K562 (cell line): ENCODE results near the gene C1QTNF6. TPM values are rescaled to one million over a fixed set of nuclear protein-coding genes. Genes with fewer than 3 reads are reported as not detected.

Source experiments
- ATAC-seq: fragments of 200-7000 bp; cut with Tn5 transposase; 3 replicates; pipeline ENCODE4 v1.9.1; 2020; ENCODE audit warnings: moderate library complexity
- BruUV-seq: library from RNA; stranded (reverse); fragments of 400-500 nt; replicated peaks from 2 replicates; lab custom pipeline; 2021; lab: Mats Ljungman, UMichigan
- CTCF ChIA-PET: fragments of 300-600 bp; formaldehyde crosslinking; extraction: SDS; loops from one replicate; lab custom pipeline; 2021; ENCODE audit warnings: low intra/inter-chr PET ratio; lab: Yijun Ruan, JAX
- POLR2A ChIA-PET: fragments of 300-600, 350-650 bp; sonication (Branson Sonifier 250); formaldehyde crosslinking; extraction: SDS; loops from one replicate; lab custom pipeline; 2021; ENCODE audit warnings: antibody characterized with exemption, inconsistent platforms; lab: Yijun Ruan, JAX
- DNase-seq, 4 experiments: peaks; one replicate each; pipeline versions ENCODE4 v3.0.0 to v3.0.0-alpha.2; 2011 to 2018; ENCODE audit warnings: low spot score in 3 of 4, mixed read lengths in 3 of 4; ENCODE audit errors: extremely low read depth in 1 of 4
- FAIRE-seq: peaks from 2 replicates; lab custom pipeline; 2011; peaks lifted over from hg19 to GRCh38; lab: Jason Lieb, UNC
- H2AFZ ChIP-seq: 2 replicates; pipeline ENCODE4 v1.6.0; 2011; ENCODE audit warnings: low read depth, low read length, control low read depth, inconsistent platforms
- H3K27ac ChIP-seq: fragments of 200-600 bp; 3 replicates; pipeline ENCODE4 v1.8.0; 2011; ENCODE audit warnings: low read depth, mild to moderate bottlenecking, control low read depth, inconsistent platforms, low read length, moderate library complexity, mixed read lengths; ENCODE audit errors: extremely low read depth
- H3K27me3 ChIP-seq, 2 experiments: fragments of 300-600 bp in 1 of 2; 2 replicates in 1 of 2; 3 replicates in 1 of 2; pipeline versions ENCODE4 v1.6.0 to v1.8.0; 2011; ENCODE audit warnings: inconsistent platforms in 2 of 2, low read length in 2 of 2, mild to moderate bottlenecking in 1 of 2, mixed read lengths in 1 of 2, moderate library complexity in 1 of 2; ENCODE audit not compliant: control insufficient read depth in 2 of 2, insufficient read depth in 2 of 2
- H3K36me3 ChIP-seq: fragments of 300-600 bp; 3 replicates; pipeline ENCODE4 v1.8.0; 2011; ENCODE audit warnings: mild to moderate bottlenecking, low read length, inconsistent platforms; ENCODE audit not compliant: control insufficient read depth, insufficient read depth
- H3K4me1 ChIP-seq, 2 experiments: fragments of 200-600 bp in 1 of 2; replicated peaks in 1 of 2; 2 replicates in 1 of 2; 3 replicates in 1 of 2; pipeline versions ENCODE4 v1.5.1 to v1.8.0; 2011; ENCODE audit warnings: inconsistent platforms in 2 of 2, low read length in 2 of 2, mild to moderate bottlenecking in 1 of 2, mixed read lengths in 1 of 2, moderate library complexity in 1 of 2; ENCODE audit not compliant: control insufficient read depth in 2 of 2, insufficient read depth in 2 of 2
- H3K4me2 ChIP-seq: 2 replicates; pipeline ENCODE4 v1.6.1; 2011; ENCODE audit warnings: low read length, control low read depth, inconsistent platforms, mixed read lengths; ENCODE audit not compliant: insufficient read depth
- H3K4me3 ChIP-seq: fragments of 200-600 bp; sonication (generic), shearing (Covaris generic); 2 replicates; pipeline ENCODE4 v1.5.1; 2016; ENCODE audit warnings: control low read depth, inconsistent platforms
- H3K79me2 ChIP-seq: fragments of 200-600 bp; 3 replicates; pipeline ENCODE4 v1.8.0; 2011; ENCODE audit warnings: low read length, inconsistent platforms; ENCODE audit not compliant: control insufficient read depth, insufficient read depth
- H3K9ac ChIP-seq, 2 experiments: 2 replicates each; pipeline versions ENCODE4 v1.6.0 to v1.6.1; 2011; ENCODE audit warnings: low read depth in 2 of 2, low read length in 2 of 2, control low read depth in 1 of 2, inconsistent platforms in 1 of 2, mild to moderate bottlenecking in 1 of 2, mixed read lengths in 1 of 2; ENCODE audit not compliant: insufficient read depth in 1 of 2
- H3K9me1 ChIP-seq: one replicate; pipeline ENCODE4 v1.6.0; 2011; ENCODE audit warnings: inconsistent platforms, mild to moderate bottlenecking, low read length, moderate library complexity; ENCODE audit not compliant: control insufficient read depth, insufficient read depth
- H3K9me3 ChIP-seq: replicated peaks from 2 replicates; pipeline ENCODE4 v1.5.1; 2011; ENCODE audit warnings: low read depth, low read length, inconsistent platforms; ENCODE audit not compliant: control insufficient read depth, insufficient read depth
- H4K20me1 ChIP-seq: replicated peaks from 2 replicates; pipeline ENCODE4 v1.6.1; 2011; ENCODE audit warnings: low read length, inconsistent platforms, mixed read lengths; ENCODE audit not compliant: control insufficient read depth, insufficient read depth
- CBFA2T2 ChIP-seq: fragments of 450-650 bp; conservative IDR thresholded peaks from 2 replicates; pipeline ENCODE4 v1.6.1; 2017; ENCODE audit warnings: mild to moderate bottlenecking
- CCNT2 ChIP-seq: IDR thresholded peaks from 2 replicates; pipeline ENCODE4 v1.6.1; 2011; ENCODE audit warnings: borderline replicate concordance, low read depth, mild to moderate bottlenecking, moderate library complexity, mixed read lengths, low read length; ENCODE audit not compliant: insufficient read length; ENCODE audit errors: extremely low read depth
- E4F1 ChIP-seq: fragments of 250-450 bp; sonication (Bioruptor Pico); IDR thresholded peaks from 2 replicates; pipeline ENCODE4 v1.5.0; 2021; ENCODE audit warnings: mild to moderate bottlenecking, borderline replicate concordance
- FOXK2 ChIP-seq, 2 experiments: fragments of 450-650 bp; IDR thresholded peaks in 1 of 2; conservative IDR thresholded peaks in 1 of 2; 2 replicates each; pipeline ENCODE4 v1.6.1; 2016; ENCODE audit warnings: low read depth in 2 of 2, mild to moderate bottlenecking in 1 of 2
- GMEB1 ChIP-seq: fragments of 250-450 bp; sonication (Bioruptor Pico); IDR thresholded peaks from 2 replicates; pipeline ENCODE4 v1.4.0; 2020; ENCODE audit warnings: mild to moderate bottlenecking
- NR2C1 ChIP-seq, 2 experiments: fragments of 450-650 bp; IDR thresholded peaks; 2 replicates each; pipeline ENCODE4 v1.6.1; 2017; ENCODE audit warnings: mild to moderate bottlenecking in 2 of 2, antibody characterized with exemption in 1 of 2, inconsistent platforms in 1 of 2, missing compliant biosample characterization in 1 of 2, missing genetic modification characterization in 1 of 2
- SIN3B ChIP-seq: fragments of 450-650 bp; IDR thresholded peaks from 2 replicates; pipeline ENCODE4 v1.6.1; 2017; ENCODE audit warnings: low read depth, mild to moderate bottlenecking, moderate library complexity
- TAF9B ChIP-seq: fragments of 450-650 bp; IDR thresholded peaks from 2 replicates; pipeline ENCODE4 v1.6.1; 2018; ENCODE audit warnings: mild to moderate bottlenecking; ENCODE audit not compliant: partially characterized antibody
- VEZF1 ChIP-seq: fragments of 200-800 bp; sonication (Bioruptor generic); IDR thresholded peaks from 2 replicates; pipeline ENCODE4 v1.6.1; 2017; ENCODE audit warnings: missing genetic modification characterization, missing compliant biosample characterization
- ZFPM2 ChIP-seq: fragments of 250-450 bp; sonication (Bioruptor Pico); IDR thresholded peaks from 2 replicates; pipeline ENCODE4 v1.5.1; 2022; ENCODE audit warnings: mild to moderate bottlenecking
- ZNF668 ChIP-seq: fragments of 250-450 bp; sonication (Bioruptor Pico); IDR thresholded peaks from 2 replicates; pipeline ENCODE4 v1.8.0; 2022; ENCODE audit warnings: mild to moderate bottlenecking, inconsistent platforms
- ZNF76 ChIP-seq: fragments of 250-450 bp; sonication (Bioruptor Pico); IDR thresholded peaks from 2 replicates; pipeline ENCODE4 v1.4.0; 2020; ENCODE audit warnings: mild to moderate bottlenecking, moderate library complexity, borderline replicate concordance
- whole genome bisulfite sequencing: fragments of 100-300 bp; shearing (Covaris generic); methylation state at CpG from one replicate; pipeline ENCODE4 v1.1.6; 2016; ENCODE audit warnings: low coverage, mixed read lengths; ENCODE audit not compliant: insufficient coverage; ENCODE audit errors: missing lambda C conversion rate; 5-methylcytosine and 5-hydroxymethylcytosine counted together
- in situ Hi-C: fragments of 300-500 bp; cut with MboI; formaldehyde crosslinking; loops from 4 replicates; pipeline ENCODE4 v1.15.0; 2018; ENCODE audit warnings: inconsistent platforms, mixed read lengths
- intact Hi-C: fragments of 100-400 bp; cut with micrococcal nuclease; formaldehyde crosslinking; loops from 2 replicates; pipeline ENCODE4 v1.14.2; 2022
- polyA plus RNA-seq, 8 experiments: library from polyadenylated mRNA; depleted of rRNA in 4 of 8; stranded (reverse) in 5 of 8; unstranded in 3 of 8; fragments of >200 nt; fragmentation: Nextera tagmentation in 2 of 8; fragmentation: Illumina TruSeq in 1 of 8; extraction: Ambion mirVana in 2 of 8; extraction: Trizol in 1 of 8; gene quantifications; 2 replicates each; pipeline versions ENCODE4 v1.2.1 to v1.2.3, GENCODE V29; 2011 to 2014; ENCODE audit warnings: inconsistent platforms in 1 of 8, missing spikeins in 1 of 8
- total RNA-seq, 7 experiments: library from RNA; depleted of rRNA in 6 of 7; stranded (reverse); fragments of >200 nt in 6 of 7; fragmentation: Illumina TruSeq in 2 of 7; extraction: Trizol in 2 of 7; gene quantifications; 2 replicates each; pipeline versions ENCODE4 v1.2.1 to v1.2.3, GENCODE V29; 2011 to 2021; ENCODE audit warnings: low replicate concordance in 1 of 7

Gene C1QTNF6
- total and polyA plus RNA-seq, 9 of the 15 experiments (the other 6 are each of a cell fraction or from before 2014, with no cell fraction given) = 0.18 to 0.92 (median 0.55) TPM

DNA sequence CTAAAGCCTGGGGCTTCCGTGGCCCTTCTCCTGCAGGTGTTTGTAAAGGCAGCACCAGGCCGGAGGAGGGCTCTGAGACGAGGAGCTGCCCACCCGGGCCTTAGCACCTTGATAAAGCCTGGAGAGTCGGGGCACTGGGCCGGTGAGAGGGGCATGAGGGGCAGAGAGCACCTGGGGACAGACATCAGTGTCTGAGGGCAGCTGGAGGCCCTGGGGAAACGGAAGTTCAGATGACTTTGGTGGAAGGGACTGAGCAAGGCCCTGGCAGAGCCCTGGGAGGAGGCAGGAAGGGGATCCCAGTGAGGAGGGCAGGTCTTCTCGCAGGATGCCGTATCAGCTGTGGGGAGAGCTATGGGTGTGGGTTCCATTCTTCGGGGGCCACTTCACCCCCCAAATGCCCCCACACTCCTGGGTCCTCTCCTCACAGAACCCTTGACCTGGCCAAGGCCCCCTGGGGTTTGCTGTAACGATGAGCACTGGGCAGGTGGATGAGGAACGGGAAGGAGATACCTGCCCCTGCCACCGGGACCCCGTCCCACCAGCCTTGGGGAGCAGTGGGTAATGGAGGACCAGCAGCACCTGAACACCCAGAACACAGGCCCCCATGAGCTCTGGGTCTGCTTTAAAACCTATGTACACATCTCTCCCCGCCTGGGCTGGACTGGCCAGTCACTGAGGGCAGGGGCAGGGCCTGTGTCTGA lies 7.4 kb downstream of the C1QTNF6 start:
- H3K27ac ChIP-seq = no peak overlapping the region
- no peak overlapping the region for H2AFZ ChIP-seq
- H3K9me3 ChIP-seq = no peaks in the 10 kb centered on the region
- ChIA-PET CTCF (interaction anchor here (0.6 to 1.3 kb wide), 2 partner anchors 10 to 19 kb away, joined by 3 read pairs; no protein-coding TSS in a partner anchor), POLR2A (no interaction called here)
- no peak overlapping the region; a peak in 1 of 4 replicates for H3K9ac ChIP-seq
- intact Hi-C loops (no loop called here), in situ Hi-C loops (no loop called here)
- BruUV-seq = no TSS peak
- no peaks in the 10 kb centered on the region for H3K9me1 ChIP-seq
- 11% methylated on average over 6 of the region's 15 CpGs for WGBS
- TF ChIP-seq ZFPM2 (no peak), CCNT2 (no peak), VEZF1 (CRISPR knock-in tag) (no peak), E4F1 (CRISPR knock-in tag) (no peak), FOXK2 (conservative IDR thresholded peaks at IDR 0.05 in 1 of 2, IDR thresholded peaks at IDR 0.05 in 1 of 2; ENCODE audit: low read depth in 2 of 2) (no peak), CBFA2T2 (no peak), TAF9B (no peak), ZNF668 (CRISPR knock-in tag) (no peak), NR2C1 (IDR thresholded peaks at IDR 0.05) (no peak), NR2C1 (tag; IDR thresholded peaks at IDR 0.05) (no peak), GMEB1 (CRISPR knock-in tag) (no peak), ZNF76 (CRISPR knock-in tag) (no peak), SIN3B (no peak)
- no peak for ATAC-seq
- H3K4me1 ChIP-seq = peaks cover 0 to 32% of the 10 kb centered on the region in 2 experiments; a peak in 2 of 5 replicates
- no peaks in the 10 kb centered on the region for H3K79me2 ChIP-seq
- no peaks in the 10 kb centered on the region for H3K36me3 ChIP-seq
- no peak for FAIRE-seq
- no peak overlapping the region for H3K4me2 ChIP-seq
- H3K4me3 ChIP-seq = no peak overlapping the region
- H4K20me1 ChIP-seq = 0 out of 2 replicates have a peak, but pooled peaks cover 3% of the 10 kb centered on the region
- H3K27me3 ChIP-seq = peaks cover 5 to 59% of the 10 kb centered on the region in 2 experiments; a peak in 4 of 5 replicates
- DNase-seq = no peak
